BJ (cell line): Measurements from ENCODE around the gene R3HDM2. TPM values are rescaled to one million over a fixed set of nuclear protein-coding genes. Genes with fewer than 3 reads are reported as not detected.

ENCODE experiments used
- CTCF ChIA-PET: fragments of 350-600 bp; formaldehyde crosslinking; extraction: SDS; loops from one replicate; lab custom pipeline; 2021; ENCODE audit warnings: antibody characterized with exemption, inconsistent platforms; lab: Yijun Ruan, JAX
- POLR2A ChIA-PET: fragments of 300-600 bp; sonication (Branson Sonifier 250); formaldehyde crosslinking; extraction: SDS; loops from one replicate; lab custom pipeline; 2021; ENCODE audit warnings: antibody characterized with exemption; lab: Charles Lee
- DNase-seq: peaks from one replicate; pipeline ENCODE4 v3.0.0-alpha.2; 2011; ENCODE audit warnings: low read depth
- H3K27me3 ChIP-seq: 2 replicates; pipeline ENCODE4 v1.6.0; 2011; ENCODE audit warnings: low read length; ENCODE audit not compliant: control insufficient read depth, insufficient read depth
- H3K36me3 ChIP-seq: 2 replicates; pipeline ENCODE4 v1.5.1; 2011; ENCODE audit warnings: low read length; ENCODE audit not compliant: control insufficient read depth, insufficient read depth
- H3K4me3 ChIP-seq: 2 replicates; pipeline ENCODE4 v1.5.1; 2011; ENCODE audit warnings: low read depth, mild to moderate bottlenecking, control low read depth, low read length
- CTCF ChIP-seq: IDR thresholded peaks from 2 replicates; pipeline ENCODE4 v1.5.1; 2011; ENCODE audit warnings: low read depth, mild to moderate bottlenecking, control low read depth, inconsistent platforms, low read length, moderate library complexity; ENCODE audit not compliant: insufficient read depth
- polyA plus RNA-seq: library from polyadenylated mRNA; depleted of rRNA; stranded (reverse); fragments of >200 nt; gene quantifications from 2 replicates; pipeline ENCODE4 v1.2.3, GENCODE V29; 2011

R3HDM2 gene
- polyA plus RNA-seq, 1 experiment, result 27.4 TPM

GRCh38 chr12:57243521-57244311 lies 187.1 kb downstream of the R3HDM2 start:
- H3K4me3 ChIP-seq, result peak overlapping the region; percentile 24; the same call in 1 of the 2 replicates
- peak; percentile 85 for TF ChIP-seq CTCF
- H3K36me3 ChIP-seq, result no peaks in the 10 kb centered on the region
- no peaks in the 10 kb centered on the region; the same call in 1 of the 2 replicates for H3K27me3 ChIP-seq
- no peak for DNase-seq
- POLR2A ChIA-PET, result no interaction called here
- CTCF ChIA-PET, result interaction anchor here (0.6 to 14.1 kb wide), 25 partner anchors 8 to 231 kb away, joined by 3 to 334 read pairs (median 4); partner anchors contain the start of genes INHBE, NXPH4, SHMT2 and STAC3

GRCh38 chr12:57242691-57243454 lies 188.0 kb downstream of the R3HDM2 start:
- POLR2A ChIA-PET, result interaction anchor here (0.6 kb wide), 1 partner anchor 146 kb away, joined by 3 read pairs; no protein-coding TSS in a partner anchor
- DNase-seq, result no peak
- Histone ChIP-seq H3K36me3 (no peaks in the 10 kb centered on the region), H3K27me3 (no peaks in the 10 kb centered on the region; the same call in 1 of the 2 replicates), H3K4me3 (peak overlapping the region; percentile 14; the same call in 1 of the 2 replicates)
- peak; percentile 84 for TF ChIP-seq CTCF
- CTCF ChIA-PET, result interaction anchor here (0.6 to 14.1 kb wide), 33 partner anchors 9 to 234 kb away, joined by 3 to 334 read pairs (median 4); partner anchors contain the start of genes INHBE, NEMP1, NXPH4 and SHMT2

- Histone ChIP-seq H3K36me3 (no peaks in the 10 kb centered on the region), H3K27me3 (no peaks in the 10 kb centered on the region; the same call in 1 of the 2 replicates), H3K4me3 (peak overlapping the region; percentile 14; the same call in 1 of the 2 replicates)
- ChIA-PET CTCF (interaction anchor here (0.8 to 14.1 kb wide), 28 partner anchors 10 to 234 kb away, joined by 3 to 334 read pairs (median 4); partner anchors contain the start of genes INHBE, NEMP1, NXPH4 and SHMT2), POLR2A (interaction anchor here (0.6 kb wide), 1 partner anchor 147 kb away, joined by 3 read pairs; no protein-coding TSS in a partner anchor)
- no peak for TF ChIP-seq CTCF
- no peak for DNase-seq
These were observed 188.5 kb downstream of the R3HDM2 start for GRCh38 chr12:57242329-57242690.

GRCh38 chr12:57241402-57242310 lies 189.2 kb downstream of the R3HDM2 start:
- no peaks in the 10 kb centered on the region; the same call in 1 of the 2 replicates for H3K27me3 ChIP-seq
- ChIA-PET POLR2A (no interaction called here), CTCF (interaction anchor here (0.9 to 14.1 kb wide), 21 partner anchors 10 to 224 kb away, joined by 3 to 334 read pairs (median 7); partner anchors contain the start of genes INHBE, NEMP1, NXPH4 and SHMT2)
- TF ChIP-seq CTCF, result no peak
- no peaks in the 10 kb centered on the region for H3K36me3 ChIP-seq
- H3K4me3 ChIP-seq, result peak overlapping the region; percentile 17
- no peak for DNase-seq
